Tongue (tissue), 3 donors: ENCODE measurements around the gene CUL4A. TPM values are rescaled to one million over a fixed set of nuclear protein-coding genes. Genes with fewer than 3 reads are reported as not detected.
"Not testable (repeated sequence)": the region's sequence is repeated elsewhere in the genome, so short reads cannot be mapped to it uniquely, and the experiment has no call there.

Experiments used
- DNase-seq: peaks from one replicate; pipeline ENCODE4 v3.0.0-alpha.2; 2015
- small RNA-seq: library from RNA; depleted of rRNA; stranded (forward); fragments of <200 nt; gene quantifications from one replicate; pipeline ENCODE3, GENCODE V24; 2014; ENCODE audit warnings: low replicate concordance
- total RNA-seq: library from RNA; depleted of rRNA; stranded (reverse); fragments of >200 nt; gene quantifications from one replicate; pipeline ENCODE4 v1.2.3, GENCODE V29; 2014

Gene CUL4A
- total RNA-seq, 1 donor from 2014 or later: 198 TPM

DNA sequence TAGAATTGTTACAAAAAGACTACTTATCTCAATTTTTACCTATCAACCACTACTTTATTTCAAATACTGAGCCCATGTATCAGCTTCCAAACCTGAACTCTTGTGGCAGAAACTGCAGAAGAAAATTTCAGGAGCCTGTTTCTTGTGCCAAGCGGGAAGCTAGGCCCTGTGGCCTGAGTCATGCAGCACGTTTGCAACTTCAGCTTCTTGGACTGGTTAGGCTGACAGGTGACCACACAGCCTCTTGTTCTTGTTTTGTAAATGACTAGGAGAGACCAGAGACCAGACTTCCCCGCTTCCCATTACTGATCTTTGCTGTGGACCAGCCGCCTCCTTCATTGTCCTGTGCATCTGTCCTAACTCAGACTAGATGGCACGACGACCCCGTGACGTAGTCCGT lies 84.3 kb downstream of the CUL4A start:
- no peak for DNase-seq

DNA sequence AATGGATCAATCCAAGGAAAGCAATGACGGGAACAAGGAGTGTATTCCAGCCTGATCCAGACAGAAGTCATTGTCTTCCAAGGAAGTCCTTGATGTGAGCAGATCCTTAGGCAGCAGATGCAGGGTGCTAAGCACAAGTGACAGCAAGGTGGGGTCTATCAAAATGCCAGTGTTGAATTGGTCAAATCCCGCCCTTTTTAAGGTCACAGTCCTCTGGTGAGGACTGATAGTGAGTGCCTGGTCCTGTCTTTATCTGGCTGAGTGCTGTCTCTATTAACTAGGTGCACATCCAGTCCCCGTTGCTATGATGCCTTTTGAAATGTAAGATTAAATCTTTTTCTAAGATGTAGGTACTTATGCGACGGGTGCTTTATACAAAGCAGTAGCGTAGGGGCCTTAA lies 86.4 kb downstream of the CUL4A start:
- no peak for DNase-seq

DNA sequence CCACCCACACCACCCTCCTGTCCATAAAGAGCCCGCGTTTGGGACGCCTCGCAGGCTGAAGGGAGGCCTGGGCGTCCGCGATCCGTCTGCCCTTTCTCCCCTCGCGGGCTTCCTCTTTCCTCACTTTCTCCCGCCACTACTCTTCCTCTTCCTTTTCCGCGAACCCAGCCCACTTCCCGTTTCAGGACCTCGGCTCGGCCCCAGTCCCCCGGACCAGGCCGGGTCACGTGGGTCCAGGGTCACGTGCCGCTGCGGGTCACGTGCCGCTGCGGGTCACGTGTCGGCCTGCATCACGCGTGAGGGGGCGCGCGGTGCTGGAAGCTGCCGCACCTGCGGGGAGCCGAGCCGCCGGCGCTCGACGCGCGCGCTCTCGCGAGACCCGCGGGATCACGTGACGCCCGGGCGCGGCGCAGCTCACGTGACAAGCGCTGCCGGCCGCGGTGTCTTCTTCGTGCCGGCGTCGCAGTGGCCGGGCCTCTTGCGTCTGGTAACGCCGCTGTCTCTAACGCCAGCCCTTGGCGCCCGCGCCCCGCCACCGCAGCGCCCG lies 87.5 kb downstream of the CUL4A start, which contains the start of gene LAMP1:
LAMP1 (plus strand) TSS at position 417 of the 547 bp plus-strand sequence. CDS start 196 bp downstream, outside the sequence.
- peak; percentile 98 for DNase-seq

DNA sequence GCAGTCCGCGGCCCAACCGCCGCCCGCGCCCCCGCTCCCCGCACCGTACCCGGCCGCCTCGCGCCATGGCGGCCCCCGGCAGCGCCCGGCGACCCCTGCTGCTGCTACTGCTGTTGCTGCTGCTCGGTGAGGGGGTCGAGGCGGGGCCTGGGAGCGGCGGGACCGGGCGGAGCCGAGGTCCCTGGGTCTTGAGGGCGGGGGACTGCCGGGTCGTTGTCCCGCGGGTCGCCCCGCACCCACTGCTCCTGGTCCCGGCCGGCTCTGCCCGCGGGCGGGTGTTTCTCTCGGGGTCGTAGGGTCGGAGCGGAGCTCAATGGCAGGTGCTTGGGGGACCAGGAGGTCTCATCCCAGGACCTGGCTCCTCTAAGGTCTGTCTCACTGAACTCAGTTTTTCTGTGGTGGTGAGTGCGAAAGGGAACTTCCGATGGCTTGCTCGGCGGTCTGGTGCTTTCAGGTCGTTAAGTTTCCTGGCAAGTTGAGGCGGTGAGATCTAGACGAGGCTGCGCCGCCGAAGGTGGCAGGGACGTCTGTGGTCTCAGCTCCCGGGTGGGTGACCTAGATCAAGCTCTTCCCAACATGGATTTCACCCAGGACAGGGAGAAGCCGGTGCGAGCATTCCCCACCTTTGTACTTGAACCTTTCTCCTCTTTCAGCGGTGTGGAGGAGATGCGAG lies 88.1 kb downstream of the CUL4A start:
- no peak for DNase-seq

DNA sequence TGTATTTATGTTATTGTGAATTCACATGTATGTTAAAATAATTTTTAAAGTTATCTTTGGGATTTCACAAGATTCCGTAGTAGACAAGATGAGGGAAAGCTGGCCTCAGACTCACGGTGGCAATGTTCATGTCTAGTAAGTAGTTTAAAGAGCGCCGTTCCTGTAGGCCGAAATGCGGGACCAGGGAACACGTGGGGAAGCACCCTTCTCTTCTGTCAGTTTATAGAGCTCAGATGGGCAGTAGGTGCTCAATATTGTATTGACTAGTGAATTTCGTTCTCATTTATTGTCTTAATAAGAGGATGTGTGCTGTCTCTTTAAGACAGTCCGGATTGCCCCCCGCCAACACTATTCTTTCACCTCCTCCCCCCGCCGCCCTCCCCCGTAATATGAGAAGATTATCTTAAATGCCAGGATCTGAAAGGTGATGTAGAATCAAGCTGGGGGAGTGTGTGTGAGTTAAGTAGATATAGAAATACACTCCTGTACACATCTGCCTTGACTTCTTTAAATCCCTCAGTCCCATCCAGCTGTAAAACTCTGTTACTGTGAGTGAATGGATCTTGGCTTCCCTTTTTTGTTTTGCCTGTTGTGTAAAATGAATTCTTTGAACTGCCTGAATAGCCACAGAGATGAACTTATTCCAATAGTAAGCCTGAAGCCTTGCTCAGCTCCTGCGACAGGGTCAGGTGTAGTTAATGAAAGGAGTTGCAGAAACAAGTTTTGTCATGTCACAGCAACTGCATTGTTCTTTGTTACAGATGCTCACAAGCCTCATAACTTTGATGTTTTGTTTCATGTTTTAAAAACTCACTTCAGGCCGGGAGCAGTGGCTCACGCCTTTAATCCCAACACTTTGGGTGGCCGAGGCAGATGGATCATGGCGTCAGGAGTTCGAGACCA lies 88.9 kb downstream of the CUL4A start:
- no peak for DNase-seq

DNA sequence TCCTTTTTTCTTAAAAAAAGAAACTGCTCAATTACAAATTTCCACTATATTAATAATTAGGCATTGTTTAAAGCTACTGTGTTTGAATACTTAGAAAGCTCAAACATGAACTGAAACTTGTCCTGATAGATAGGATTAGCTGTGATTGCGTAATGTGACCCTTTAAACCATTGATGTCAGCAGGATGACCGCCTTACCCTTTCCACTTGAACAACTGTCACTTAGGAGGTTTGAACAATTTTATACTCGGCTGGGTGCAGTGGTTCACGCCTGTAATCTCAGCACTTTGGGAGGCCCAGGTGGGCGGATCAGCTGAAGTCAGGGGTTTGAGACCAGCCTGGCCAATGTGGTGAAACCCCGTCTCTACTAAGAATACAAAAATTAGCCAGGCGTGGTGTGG lies 90.5 kb downstream of the CUL4A start:
- no peak for DNase-seq

DNA sequence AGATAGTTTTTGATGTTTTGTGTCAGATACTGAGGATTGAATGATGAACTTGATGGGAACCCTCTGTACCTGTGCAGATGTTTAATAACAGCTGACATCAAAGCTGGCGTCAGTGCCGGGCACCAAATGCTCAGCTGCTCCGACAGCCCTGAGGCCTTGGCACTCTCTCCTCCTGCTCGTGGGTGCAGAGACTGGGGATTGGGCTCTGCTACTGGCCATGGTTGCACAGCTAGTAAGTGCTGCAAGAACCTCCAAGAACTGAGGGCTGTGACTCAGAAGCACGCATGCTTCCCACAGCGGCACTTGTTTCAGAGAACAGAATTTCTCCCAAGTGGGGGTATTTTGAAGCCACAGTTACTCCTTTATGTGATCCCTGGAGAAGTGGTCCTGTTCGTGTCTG lies 93.6 kb downstream of the CUL4A start:
- DNase-seq: no peak

DNA sequence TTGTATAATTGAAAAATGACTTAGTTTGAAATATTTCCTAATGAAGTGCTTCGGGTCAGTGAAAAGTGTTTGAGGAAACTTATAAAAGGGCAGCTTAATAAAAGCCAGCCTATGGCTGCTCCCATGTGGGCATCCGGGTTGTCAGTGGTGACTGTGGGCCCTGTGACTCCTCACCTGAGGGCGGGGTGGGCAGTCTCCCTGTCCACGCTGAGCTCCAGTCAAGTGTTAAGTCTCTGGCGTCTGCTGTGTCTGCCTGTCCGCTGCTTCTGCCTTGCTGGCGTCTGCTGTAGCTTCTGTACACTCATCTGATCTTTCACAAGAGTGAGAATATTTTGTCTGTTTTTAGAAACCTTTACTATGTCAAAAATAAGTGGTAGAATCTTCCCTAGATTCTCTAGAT lies 94.7 kb downstream of the CUL4A start:
- no peak for DNase-seq

DNA sequence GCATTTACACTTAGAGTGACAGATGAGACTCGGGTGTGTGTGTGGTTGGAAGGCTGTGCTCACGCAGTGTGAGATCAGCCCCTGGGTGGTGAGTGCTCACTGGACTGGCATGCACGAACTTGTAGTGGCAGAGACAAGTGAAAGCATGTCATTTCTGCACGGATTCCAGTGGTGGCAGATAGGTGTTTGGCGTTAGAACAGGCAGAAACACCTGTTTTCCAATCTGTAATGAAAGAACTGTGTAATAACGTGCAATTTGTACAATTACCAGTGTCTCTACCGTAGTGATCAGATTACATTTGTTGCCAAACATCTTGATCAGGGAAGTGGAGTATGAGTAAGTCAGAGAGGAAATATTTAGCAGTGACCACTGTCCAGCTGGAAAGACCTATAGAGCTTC lies 95.8 kb downstream of the CUL4A start:
- DNase-seq: peak; percentile 31

DNA sequence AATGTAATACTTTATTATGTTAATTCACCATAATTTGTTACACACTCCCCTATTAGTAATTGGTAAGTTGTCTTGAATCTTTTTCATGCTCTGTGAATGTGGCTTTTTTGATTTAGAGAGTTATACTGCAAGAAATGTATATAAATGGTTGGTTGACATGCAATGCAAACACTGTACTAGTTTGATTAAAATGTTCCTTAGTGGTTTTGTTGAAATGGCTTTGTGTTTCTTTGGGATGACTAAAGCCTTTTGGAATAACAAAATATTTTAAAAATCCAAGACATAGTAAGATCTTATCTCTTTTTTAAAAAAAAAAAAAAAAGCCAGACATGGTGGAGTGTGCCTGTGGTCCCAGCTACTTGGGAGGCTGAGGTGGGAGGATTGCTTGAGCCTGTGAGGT lies 98.1 kb downstream of the CUL4A start:
- no peak for DNase-seq

DNA sequence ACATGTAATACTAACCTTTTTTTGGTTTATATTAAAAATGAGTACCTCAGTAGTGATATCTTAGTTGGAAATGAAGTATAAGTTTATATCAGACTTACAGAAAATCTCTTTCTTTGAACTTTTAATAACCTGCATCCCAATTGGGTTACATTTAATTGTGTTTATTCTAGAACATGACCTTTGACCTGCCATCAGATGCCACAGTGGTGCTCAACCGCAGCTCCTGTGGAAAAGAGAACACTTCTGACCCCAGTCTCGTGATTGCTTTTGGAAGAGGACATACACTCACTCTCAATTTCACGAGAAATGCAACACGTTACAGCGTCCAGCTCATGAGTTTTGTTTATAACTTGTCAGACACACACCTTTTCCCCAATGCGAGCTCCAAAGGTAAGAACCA lies 100.1 kb downstream of the CUL4A start:
- no peak for DNase-seq

DNA sequence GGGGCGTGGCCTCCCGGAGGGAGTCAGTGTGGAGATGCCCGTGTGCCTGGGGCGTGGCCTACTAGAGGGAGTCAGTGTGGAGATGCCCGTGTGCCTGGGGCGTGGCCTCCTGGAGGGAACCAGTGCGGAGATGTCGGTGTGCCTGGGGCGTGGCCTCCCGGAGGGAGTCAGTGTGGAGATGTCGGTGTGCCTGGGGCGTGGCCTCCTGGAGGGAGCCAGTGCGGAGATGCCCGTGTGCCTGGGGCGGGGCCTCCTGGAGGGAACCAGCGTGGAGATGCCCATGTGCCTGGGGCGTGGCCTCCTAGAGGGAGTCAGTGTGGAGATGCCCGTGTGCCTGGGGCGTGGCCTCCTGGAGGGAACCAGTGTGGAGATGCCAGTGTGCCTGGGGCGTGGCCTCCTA lies 104.7 kb downstream of the CUL4A start:
- DNase-seq: not testable (repeated sequence)

DNA sequence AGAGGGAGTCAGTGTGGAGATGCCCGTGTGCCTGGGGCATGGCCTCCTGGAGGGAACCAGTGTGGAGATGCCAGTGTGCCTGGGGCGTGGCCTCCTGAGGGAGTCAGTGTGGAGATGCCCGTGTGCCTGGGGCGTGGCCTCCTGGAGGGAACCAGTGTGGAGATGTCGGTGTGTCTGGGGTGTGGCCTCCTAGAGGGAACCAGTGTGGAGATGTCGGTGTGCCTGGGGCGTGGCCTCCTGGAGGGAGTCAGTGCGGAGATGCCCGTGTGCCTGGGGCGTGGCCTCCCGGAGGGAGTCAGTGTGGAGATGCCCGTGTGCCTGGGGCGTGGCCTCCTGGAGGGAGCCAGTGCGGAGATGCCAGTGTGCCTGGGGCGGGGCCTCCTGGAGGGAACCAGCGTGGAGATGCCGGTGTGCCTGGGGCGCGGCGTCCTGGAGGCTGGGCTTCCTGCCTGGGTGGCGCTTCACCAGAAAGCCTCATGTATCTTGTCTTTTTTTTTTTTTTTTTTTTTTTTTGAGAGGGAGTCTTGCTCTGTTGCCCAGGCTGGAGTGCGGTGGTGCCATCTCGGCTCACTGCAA lies 105.6 kb downstream of the CUL4A start:
- not testable (repeated sequence) for DNase-seq

DNA sequence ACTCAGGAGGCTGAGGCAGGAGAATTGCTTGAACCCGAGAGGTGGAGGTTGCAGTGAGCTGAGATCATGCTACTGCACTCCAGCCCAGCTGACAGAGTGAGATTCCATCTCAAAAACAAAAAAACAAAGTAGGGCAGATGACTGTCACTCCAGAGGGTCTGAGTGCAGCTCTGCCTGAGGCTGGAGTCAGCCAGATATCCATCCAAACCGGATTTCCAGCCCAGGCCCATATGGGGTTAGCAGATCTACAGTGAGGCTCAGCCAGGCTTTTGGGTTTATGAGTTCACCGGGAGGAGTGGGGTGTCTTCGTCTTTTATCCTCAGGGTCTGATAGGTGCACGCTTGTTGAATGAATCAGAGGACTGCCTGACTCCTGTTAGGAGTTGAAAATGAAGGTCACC lies 106.6 kb downstream of the CUL4A start:
- no peak for DNase-seq

Small RNA genes within 50 kb of the gene (small RNA-seq; reads per million reads assigned to genes)
- gene AL137002.1 (not detected), gene MIR8075 (not detected)

Other genes with a start within 250 kb of the CUL4A start
- gene MCF2L, start 240.4 kb upstream of the CUL4A start, total RNA-seq: 60.7 TPM
- gene F7, start 103.8 kb upstream of the CUL4A start, total RNA-seq: 1.6 TPM
- 21.4 TPM for gene F10, start 86.8 kb upstream of the CUL4A start, total RNA-seq
- gene PROZ, start 51.0 kb upstream of the CUL4A start, total RNA-seq: not detected
- gene PCID2, start 944 bp upstream of the CUL4A start, total RNA-seq: 55.2 TPM
- gene LAMP1, start 87.6 kb downstream of the CUL4A start, total RNA-seq: 70.3 TPM
- 7.8 TPM for gene GRTP1, start 154.5 kb downstream of the CUL4A start, total RNA-seq
- gene ADPRHL1, start 243.9 kb downstream of the CUL4A start, total RNA-seq: 130 TPM